WTC11 (cell line): Measurements from ENCODE around the gene GRIK2. TPM values are rescaled to one million over a fixed set of nuclear protein-coding genes. Genes with fewer than 3 reads are reported as not detected.

Experiments
- ATAC-seq: fragments of 200-7000 bp; cut with Tn5 transposase; 2 replicates; pipeline ENCODE4 v1.10.0; 2021; ENCODE audit warnings: mild to moderate bottlenecking, moderate library complexity
- CTCF ChIA-PET: fragments of 300-600 bp; sonication (Branson Sonifier 250); formaldehyde crosslinking; loops from one replicate; lab custom pipeline; 2021; ENCODE audit warnings: antibody characterized with exemption; lab: Charles Lee
- POLR2A ChIA-PET: fragments of 350-600 bp; sonication (Branson Sonifier 250); formaldehyde crosslinking; loops from one replicate; lab custom pipeline; 2021; ENCODE audit warnings: antibody characterized with exemption; lab: Charles Lee
- DNase-seq: peaks from one replicate; pipeline ENCODE4 v3.0.0; 2021; ENCODE audit warnings: low spot score
- H3K27ac Mint-ChIP-seq: 2 replicates; pipeline ENCODE4 v1.8.0; 2021; ENCODE audit warnings: mixed read lengths
- H3K27me3 Mint-ChIP-seq: 2 replicates; pipeline ENCODE4 v1.8.0; 2021; ENCODE audit warnings: low read depth, mild to moderate bottlenecking, moderate library complexity, mixed read lengths
- H3K36me3 Mint-ChIP-seq: 2 replicates; pipeline ENCODE4 v1.8.0; 2021; ENCODE audit warnings: mixed read lengths
- H3K4me1 Mint-ChIP-seq: 2 replicates; pipeline ENCODE4 v1.8.0; 2022; ENCODE audit warnings: mixed read lengths
- H3K4me3 Mint-ChIP-seq: 2 replicates; pipeline ENCODE4 v1.8.0; 2021; ENCODE audit warnings: mild to moderate bottlenecking, moderate library complexity, mixed read lengths
- H3K9me3 Mint-ChIP-seq: 2 replicates; pipeline ENCODE4 v1.8.0; 2021; ENCODE audit warnings: mixed read lengths
- ATF2 ChIP-seq: sonication (generic); formaldehyde crosslinking; IDR thresholded peaks from 2 replicates; pipeline ENCODE4 v1.8.1; 2022; ENCODE audit warnings: low read depth, missing genetic modification reagents, borderline replicate concordance
- CREB1 ChIP-seq: sonication (generic); formaldehyde crosslinking; IDR thresholded peaks from 2 replicates; pipeline ENCODE4 v1.8.0; 2023; ENCODE audit warnings: mild to moderate bottlenecking, missing genetic modification reagents
- CREM ChIP-seq: sonication (generic); formaldehyde crosslinking; IDR thresholded peaks from 2 replicates; pipeline ENCODE4 v1.8.1; 2022; ENCODE audit warnings: mild to moderate bottlenecking, missing genetic modification reagents, moderate library complexity
- CTCF ChIP-seq: fragments of 200-600 bp; IDR thresholded peaks from 2 replicates; pipeline ENCODE4 v1.8.0; 2022; ENCODE audit warnings: antibody characterized with exemption
- E2F4 ChIP-seq: sonication (generic); formaldehyde crosslinking; IDR thresholded peaks from 2 replicates; pipeline ENCODE4 v1.8.1; 2022; ENCODE audit warnings: low read depth, mild to moderate bottlenecking, moderate library complexity, missing genetic modification reagents, borderline replicate concordance
- E2F5 ChIP-seq: sonication (generic); formaldehyde crosslinking; IDR thresholded peaks from 2 replicates; pipeline ENCODE4 v1.8.1; 2022; ENCODE audit warnings: mild to moderate bottlenecking, moderate library complexity, missing genetic modification reagents
- ELF4 ChIP-seq: sonication (generic); formaldehyde crosslinking; IDR thresholded peaks from 2 replicates; pipeline ENCODE4 v1.8.1; 2022; ENCODE audit warnings: low read depth, mild to moderate bottlenecking, moderate library complexity, missing genetic modification reagents
- FOXJ3 ChIP-seq: sonication (generic); formaldehyde crosslinking; IDR thresholded peaks from 2 replicates; pipeline ENCODE4 v1.9.0; 2021; ENCODE audit warnings: missing genetic modification reagents, mild to moderate bottlenecking, borderline replicate concordance
- HMGA2 ChIP-seq: fragments of 250-450 bp; sonication (Bioruptor Pico); IDR thresholded peaks from 2 replicates; pipeline ENCODE4 v1.4.0; 2021; ENCODE audit warnings: mild to moderate bottlenecking, moderate library complexity
- MLX ChIP-seq: sonication (generic); formaldehyde crosslinking; IDR thresholded peaks from 2 replicates; pipeline ENCODE4 v1.8.1; 2023; ENCODE audit warnings: mild to moderate bottlenecking, missing genetic modification reagents, moderate library complexity
- MXD4 ChIP-seq: fragments of 250-450 bp; sonication (Bioruptor Pico); IDR thresholded peaks from 2 replicates; pipeline ENCODE4 v1.8.0; 2021; ENCODE audit warnings: mild to moderate bottlenecking, moderate library complexity, borderline replicate concordance
- PREB ChIP-seq: sonication (generic); formaldehyde crosslinking; IDR thresholded peaks from 2 replicates; pipeline ENCODE4 v1.8.1; 2022; ENCODE audit warnings: mild to moderate bottlenecking, missing genetic modification reagents, moderate library complexity, borderline replicate concordance
- TEAD4 ChIP-seq: sonication (generic); formaldehyde crosslinking; IDR thresholded peaks from 2 replicates; pipeline ENCODE4 v1.8.0; 2022; ENCODE audit warnings: mild to moderate bottlenecking, missing genetic modification reagents
- ZBTB21 ChIP-seq: sonication (generic); formaldehyde crosslinking; IDR thresholded peaks from 2 replicates; pipeline ENCODE4 v1.8.1; 2023; ENCODE audit warnings: mild to moderate bottlenecking, missing genetic modification reagents, borderline replicate concordance
- ZNF219 ChIP-seq: sonication (generic); formaldehyde crosslinking; IDR thresholded peaks from 2 replicates; pipeline ENCODE4 v1.8.0; 2023; ENCODE audit warnings: missing genetic modification reagents, mild to moderate bottlenecking, borderline replicate concordance
- ZNF317 ChIP-seq: sonication (generic); formaldehyde crosslinking; IDR thresholded peaks from 2 replicates; pipeline ENCODE4 v1.8.1; 2023; ENCODE audit warnings: low read depth, mild to moderate bottlenecking, moderate library complexity, missing genetic modification reagents, borderline replicate concordance
- ZNF532 ChIP-seq: fragments of 250-450 bp; sonication (Bioruptor Pico); IDR thresholded peaks from 2 replicates; pipeline ENCODE4 v1.9.0; 2021; ENCODE audit warnings: mild to moderate bottlenecking, borderline replicate concordance
- ZSCAN18 ChIP-seq: fragments of 250-450 bp; sonication (Bioruptor Pico); IDR thresholded peaks from 2 replicates; pipeline ENCODE4 v2.1.2; 2022; ENCODE audit warnings: mild to moderate bottlenecking, moderate library complexity
- total RNA-seq: library from RNA; stranded (reverse); gene quantifications from 3 replicates; pipeline ENCODE4 v1.2.3, GENCODE V29; 2021

Gene GRIK2
- total RNA-seq, 1 experiment from 2014 or later = 2.7 TPM

- Mint-ChIP-seq H3K4me3 (no peak overlapping the region), H3K36me3 (no peaks in the 10 kb centered on the region), H3K27me3 (no peaks in the 10 kb centered on the region), H3K27ac (no peak overlapping the region), H3K9me3 (no peaks in the 10 kb centered on the region), H3K4me1 (no peaks in the 10 kb centered on the region)
- CTCF ChIA-PET = no interaction called here
- DNase-seq (no peak), ATAC-seq (no peak)
- TF ChIP-seq FOXJ3 (CRISPR knock-in tag) = no peak
- no peak for TF ChIP-seq ZNF219
- TF ChIP-seq ELF4 (CRISPR knock-in tag) = no peak
- TF ChIP-seq ZBTB21 (CRISPR knock-in tag) = no peak
- POLR2A ChIA-PET = interaction anchor here (0.9 kb wide), 1 partner anchor 10 kb away, joined by 3 read pairs; no protein-coding TSS in a partner anchor
Observed at GRCh38 chr6:101588343-101588742, 194.8 kb downstream of the GRIK2 start.

GRCh38 chr6:101595276-101595675 lies 201.8 kb downstream of the GRIK2 start:
- POLR2A ChIA-PET = no interaction called here
- Mint-ChIP-seq H3K36me3 (no peaks in the 10 kb centered on the region), H3K4me1 (peaks cover 21% of the 10 kb centered on the region), H3K9me3 (no peaks in the 10 kb centered on the region), H3K27ac (no peak overlapping the region), H3K27me3 (no peaks in the 10 kb centered on the region), H3K4me3 (no peak overlapping the region)
- DNase-seq = no peak
- no peak for TF ChIP-seq CREM
- no peak for TF ChIP-seq ZNF317 (CRISPR knock-in tag)
- no peak for TF ChIP-seq E2F4 (CRISPR knock-in tag)
- no peak for TF ChIP-seq CTCF
- no peak for TF ChIP-seq ZNF532 (CRISPR knock-in tag)
- TF ChIP-seq ZSCAN18 (CRISPR knock-in tag) = no peak
- no peak for TF ChIP-seq MXD4 (CRISPR knock-in tag)
- ATAC-seq = no peak
- CTCF ChIA-PET = no interaction called here

- ATAC-seq (peak; percentile 62), DNase-seq (no peak)
- H3K27ac Mint-ChIP-seq = peak overlapping the region; percentile 67
- no peaks in the 10 kb centered on the region for H3K36me3 Mint-ChIP-seq
- peaks cover 28% of the 10 kb centered on the region for H3K4me1 Mint-ChIP-seq
- no peak overlapping the region for H3K4me3 Mint-ChIP-seq
- H3K9me3 Mint-ChIP-seq = no peaks in the 10 kb centered on the region
- H3K27me3 Mint-ChIP-seq = no peaks in the 10 kb centered on the region
- POLR2A ChIA-PET = no interaction called here
- CTCF ChIA-PET = no interaction called here
- no peak for TF ChIP-seq HMGA2 (CRISPR knock-in tag)
- no peak for TF ChIP-seq ATF2
- TF ChIP-seq MLX = no peak
- no peak for TF ChIP-seq PREB (CRISPR knock-in tag)
- TF ChIP-seq CREB1 (CRISPR knock-in tag) = no peak
- no peak for TF ChIP-seq E2F5
- TF ChIP-seq TEAD4 (CRISPR knock-in tag) = no peak
Observed at GRCh38 chr6:101597693-101598092, 204.2 kb downstream of the GRIK2 start.
